HG03565 (cell line): ENCODE data around the gene ZC2HC1C.
"Not testable (repeated sequence)": the region's sequence is repeated elsewhere in the genome, so short reads cannot be mapped to it uniquely, and the experiment has no call there.

ENCODE experiments used
- ATAC-seq: cut with Tn5 transposase; IDR thresholded peaks from one replicate; pipeline ENCODE4 v1.9.1; 2021; ENCODE audit warnings: mild to moderate bottlenecking, moderate library complexity; ENCODE audit not compliant: unreplicated experiment

The ZC2HC1C gene

DNA sequence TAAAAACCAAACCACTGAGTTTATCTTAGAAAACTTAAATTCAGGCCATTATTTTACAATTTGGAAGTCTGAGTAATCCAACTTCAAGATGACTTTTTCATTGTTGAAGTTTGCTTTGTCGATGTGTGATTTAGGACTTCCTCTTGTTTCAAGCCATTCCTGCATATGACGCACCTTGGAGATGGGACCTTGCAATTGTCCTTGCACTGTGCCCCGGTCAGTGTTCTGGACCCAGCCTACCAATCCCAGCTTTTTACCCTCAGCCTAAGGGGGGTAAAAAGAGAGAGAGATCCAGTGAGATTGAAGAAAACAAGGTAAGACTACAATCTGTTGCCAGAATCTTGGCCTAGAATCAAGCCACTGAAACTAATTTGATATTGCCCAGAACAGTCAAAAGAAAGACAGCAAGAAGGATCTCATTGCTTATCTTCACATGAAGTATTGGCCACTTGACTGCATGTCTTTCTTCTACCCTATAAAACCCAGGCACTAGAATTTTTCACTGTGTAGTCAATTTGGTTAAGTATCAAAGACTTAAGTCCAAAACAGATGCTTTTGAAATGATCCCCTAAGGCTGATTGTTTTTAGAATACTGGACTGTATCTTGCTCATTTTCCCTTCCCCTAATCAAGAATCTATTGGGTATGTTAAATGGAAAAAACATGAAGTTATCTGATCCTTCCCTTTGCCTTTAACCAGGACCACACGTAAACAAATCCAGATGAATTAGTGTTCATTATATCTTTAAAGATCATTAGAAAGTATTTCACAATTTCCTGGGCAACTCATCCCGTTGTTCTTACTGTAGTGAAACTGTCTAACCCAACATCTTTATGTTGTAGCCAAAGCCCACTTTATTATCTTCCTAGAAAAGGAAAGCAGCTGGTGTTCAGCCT lies 15.8 kb upstream of the ZC2HC1C start:
- no peak for ATAC-seq

DNA sequence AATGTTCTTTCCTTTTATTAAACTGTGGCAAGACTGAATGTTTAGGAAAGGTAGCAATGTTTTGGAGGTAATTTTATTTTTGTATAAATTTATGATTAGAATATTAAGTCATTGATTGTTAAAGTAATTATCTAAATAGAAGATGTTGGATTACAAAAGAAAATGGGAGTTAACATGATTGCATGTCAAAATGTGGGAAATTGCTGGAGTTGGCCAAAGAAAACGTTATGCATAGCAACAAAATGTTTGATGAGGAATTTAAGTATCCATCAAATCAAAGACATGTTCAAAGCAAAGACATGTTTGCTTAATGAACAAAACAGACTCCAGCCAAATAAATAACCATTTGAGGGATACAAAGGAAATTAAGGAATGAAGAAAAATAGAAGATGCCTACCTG lies 15.0 kb upstream of the ZC2HC1C start:
- ATAC-seq, result no peak

GRCh38 chr14:75059642-75060041 lies 9.8 kb upstream of the ZC2HC1C start:
- ATAC-seq, result no peak

DNA sequence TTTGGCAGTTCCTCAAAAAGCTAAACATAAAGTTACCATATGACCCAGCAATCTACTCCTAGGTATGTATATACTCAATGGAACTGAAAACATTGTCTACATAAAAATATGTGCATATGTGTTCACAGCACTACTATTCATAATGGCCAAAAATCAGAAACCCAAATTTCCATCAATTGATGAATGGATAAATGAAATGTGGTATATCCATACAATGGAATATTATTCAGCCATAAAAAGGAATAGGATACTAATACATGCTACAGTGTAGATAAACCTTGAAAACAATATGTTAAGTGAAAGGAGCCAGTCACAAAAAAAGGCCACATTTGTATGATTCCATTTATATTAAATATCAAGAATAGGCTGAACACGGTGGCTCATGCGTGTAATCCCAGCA lies 9.0 kb upstream of the ZC2HC1C start:
- ATAC-seq, result no peak

DNA sequence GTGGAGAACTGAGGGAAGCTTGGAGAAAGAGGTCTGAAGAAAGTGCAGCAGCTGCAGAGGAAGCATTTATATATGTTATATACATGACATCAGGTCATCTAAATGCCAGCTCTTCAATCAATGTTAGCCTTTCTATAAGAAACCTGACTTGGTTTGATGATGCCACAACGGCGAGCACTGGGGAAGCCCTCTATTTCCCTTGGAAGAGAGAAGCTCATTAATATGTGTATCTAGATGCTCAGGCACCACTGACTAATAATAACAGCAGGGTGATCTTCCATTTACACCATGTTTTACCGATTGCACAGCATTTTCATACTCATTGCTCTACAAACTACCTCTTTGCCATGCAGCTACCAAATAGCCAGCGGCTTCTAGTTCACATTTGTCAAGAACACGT lies 6.4 kb upstream of the ZC2HC1C start:
- no peak for ATAC-seq

DNA sequence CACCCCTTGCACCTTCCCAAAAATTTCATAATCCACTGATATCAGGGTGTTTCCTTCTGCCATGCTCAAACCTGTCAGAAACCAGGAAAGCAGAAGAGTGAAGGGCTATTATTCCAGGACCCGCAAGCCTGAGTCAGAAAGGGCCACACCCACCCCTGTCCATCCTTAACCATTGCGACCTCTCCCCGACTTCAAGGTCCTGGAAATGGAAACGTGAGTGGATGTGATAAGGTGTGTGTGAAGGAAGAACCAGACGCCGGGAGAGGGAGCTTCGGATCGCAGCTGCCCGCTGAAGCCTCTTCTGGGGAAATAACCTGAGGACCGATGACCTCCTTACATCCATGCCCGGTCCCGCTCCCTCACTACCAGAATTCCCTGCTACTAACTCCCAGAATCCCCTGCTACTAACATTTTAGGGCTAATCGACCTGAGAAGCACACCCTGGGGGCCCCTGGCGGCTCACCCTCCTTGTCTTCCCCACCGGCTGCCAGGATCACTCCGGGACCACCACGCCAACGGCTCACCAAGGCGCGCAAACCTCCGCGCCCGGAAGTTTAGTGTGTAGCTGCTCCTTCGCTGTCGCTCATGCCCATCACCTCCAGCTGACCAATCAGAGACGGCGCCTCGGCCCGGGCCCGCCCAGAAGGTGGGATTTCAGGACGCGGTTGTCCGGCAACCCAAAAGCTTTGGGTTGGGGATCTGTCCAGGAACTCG lies 5.8 kb upstream of the ZC2HC1C start, which contains the start of gene ACYP1:
Gene ACYP1 (minus strand): TSS at position 534 of the 714 bp plus-strand sequence. CDS start 471 bp downstream, at position 63.
- ATAC-seq, result peak; percentile 95

- no peak for ATAC-seq
These were observed 5.3 kb upstream of the ZC2HC1C start for GRCh38 chr14:75064205-75064567.

DNA sequence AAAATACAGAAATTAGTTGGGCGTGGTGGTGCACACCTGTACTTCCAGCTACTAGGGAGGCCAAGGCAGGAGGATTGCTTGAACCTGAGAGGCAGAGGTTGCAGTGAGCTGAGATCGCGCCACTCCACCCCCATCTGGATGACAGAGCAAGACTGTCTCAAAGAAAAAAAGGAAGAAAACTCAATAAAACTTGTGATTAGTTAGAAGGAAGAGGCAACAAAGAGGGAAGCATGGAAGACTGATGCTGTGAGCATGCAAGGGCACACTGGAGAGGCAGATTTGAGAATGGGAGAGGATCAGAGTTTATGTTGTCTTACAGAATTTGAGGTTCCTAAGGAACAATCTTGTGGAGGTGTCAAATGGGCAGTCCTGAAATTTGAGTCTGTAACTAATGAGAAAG lies 2.8 kb upstream of the ZC2HC1C start:
- ATAC-seq, result no peak

- ATAC-seq, result no peak
These were observed 2.2 kb upstream of the ZC2HC1C start for GRCh38 chr14:75067212-75067611.

DNA sequence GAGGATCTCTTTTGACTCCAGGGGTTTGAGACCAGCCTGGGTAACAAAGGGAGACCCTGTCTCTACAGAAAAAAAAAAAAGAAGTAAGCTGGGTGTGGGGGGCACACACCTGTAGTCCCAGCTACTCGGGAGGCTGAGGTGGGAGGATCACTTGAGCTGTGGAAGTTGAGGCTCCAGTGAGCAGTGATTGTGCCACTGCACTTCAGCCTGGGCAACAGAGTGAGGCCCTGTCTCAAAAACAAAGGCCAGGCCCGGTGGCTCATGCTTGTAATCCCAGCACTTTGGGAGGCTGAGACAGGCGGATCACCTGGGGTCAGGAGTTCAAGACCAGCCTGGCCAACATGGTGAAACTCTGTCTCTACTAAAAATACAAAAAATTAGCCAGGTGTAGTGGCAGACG lies 1.7 kb upstream of the ZC2HC1C start:
- ATAC-seq, result not testable (repeated sequence)

DNA sequence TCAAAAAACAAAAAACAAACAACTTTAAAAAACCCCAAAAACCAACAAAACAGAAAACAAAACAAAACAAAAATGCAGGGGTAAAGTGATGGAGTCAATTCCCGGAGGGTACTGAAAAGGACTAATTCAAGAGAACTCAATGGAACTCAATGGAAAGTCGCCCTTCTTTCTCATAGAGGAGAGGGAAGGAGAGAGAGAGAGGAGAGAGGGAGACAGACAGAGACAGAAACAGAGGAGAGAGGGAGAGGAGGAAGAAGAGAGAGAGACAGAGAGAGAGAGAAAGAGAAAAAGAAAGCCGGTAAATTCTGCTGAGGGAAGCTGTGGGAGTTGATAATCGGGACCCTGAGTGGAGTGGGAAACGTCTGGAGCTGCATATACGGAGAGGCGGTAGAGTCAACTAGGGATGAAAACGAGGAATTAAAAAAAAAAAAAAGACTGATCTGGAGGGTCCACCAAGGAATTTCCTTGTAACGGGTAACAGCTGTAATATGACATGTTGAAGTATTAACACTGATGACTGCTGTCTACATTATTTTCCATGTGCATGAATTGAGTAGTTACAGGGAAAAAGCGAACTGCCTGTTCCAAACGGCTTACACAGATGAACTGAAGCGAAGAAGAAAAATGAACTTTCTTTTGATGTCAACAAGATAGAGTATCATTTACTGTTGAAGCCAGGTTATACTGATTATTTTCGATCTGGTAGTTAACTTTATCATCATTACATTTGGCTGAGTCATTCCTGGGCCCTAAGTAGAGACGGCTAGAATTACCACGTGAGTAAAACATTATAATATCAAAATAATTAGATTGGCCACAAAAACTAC lies 934 bp upstream of the ZC2HC1C start:
- no peak for ATAC-seq

- ATAC-seq, result no peak
These were observed 337 bp downstream of the ZC2HC1C start for GRCh38 chr14:75069811-75070145.

GRCh38 chr14:75070383-75070782 lies 942 bp downstream of the ZC2HC1C start:
- ATAC-seq, result no peak

DNA sequence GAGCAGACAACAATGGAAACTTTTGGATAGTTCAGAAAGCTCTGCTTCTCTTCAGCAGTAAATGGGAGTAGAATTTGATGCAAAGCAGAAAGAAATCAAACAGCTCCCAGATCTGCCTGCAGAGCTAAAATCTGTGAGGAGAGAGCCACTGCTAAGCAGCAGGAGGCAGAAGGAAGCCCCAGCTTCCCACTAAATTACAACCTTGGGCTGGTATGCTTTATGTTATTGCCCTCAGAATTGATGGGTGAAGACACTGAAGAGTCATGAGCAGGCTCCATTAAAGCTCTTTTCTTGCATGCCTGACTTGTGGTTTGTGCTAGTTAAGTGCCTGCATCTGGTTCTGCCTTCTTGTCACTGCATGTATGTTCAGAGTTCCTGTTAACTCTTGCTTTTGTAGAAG lies 8.4 kb downstream of the ZC2HC1C start:
- ATAC-seq, result no peak

- no peak for ATAC-seq
These were observed 10.1 kb downstream of the ZC2HC1C start for GRCh38 chr14:75079521-75079920.

DNA sequence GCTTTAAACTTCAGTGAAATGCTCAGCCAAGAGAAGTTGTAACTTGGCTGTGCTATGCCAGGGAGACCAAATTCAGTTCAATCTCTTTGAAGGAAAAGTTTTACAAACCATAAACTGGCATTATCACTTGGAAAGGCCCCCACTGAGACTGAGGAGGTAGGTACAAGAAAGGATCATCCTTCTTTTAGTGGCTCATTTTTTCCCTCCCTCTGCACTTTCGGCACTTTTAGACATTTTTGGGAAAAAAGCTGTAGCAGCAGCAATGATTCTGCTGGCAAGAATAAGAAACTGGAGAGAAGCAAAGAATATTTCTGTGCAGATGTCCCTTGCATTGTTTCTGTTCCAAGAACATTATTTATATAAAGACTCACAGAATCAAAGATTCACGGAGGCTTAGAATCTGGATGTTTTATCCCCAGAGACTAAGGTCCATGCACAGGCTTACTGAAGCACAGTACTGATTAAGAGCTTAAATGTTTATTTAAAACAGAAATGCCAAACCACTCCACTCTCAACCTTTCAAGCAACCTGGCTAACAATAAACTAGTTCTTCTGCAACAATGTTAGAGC lies 12.3 kb downstream of the ZC2HC1C start:
- no peak for ATAC-seq

DNA sequence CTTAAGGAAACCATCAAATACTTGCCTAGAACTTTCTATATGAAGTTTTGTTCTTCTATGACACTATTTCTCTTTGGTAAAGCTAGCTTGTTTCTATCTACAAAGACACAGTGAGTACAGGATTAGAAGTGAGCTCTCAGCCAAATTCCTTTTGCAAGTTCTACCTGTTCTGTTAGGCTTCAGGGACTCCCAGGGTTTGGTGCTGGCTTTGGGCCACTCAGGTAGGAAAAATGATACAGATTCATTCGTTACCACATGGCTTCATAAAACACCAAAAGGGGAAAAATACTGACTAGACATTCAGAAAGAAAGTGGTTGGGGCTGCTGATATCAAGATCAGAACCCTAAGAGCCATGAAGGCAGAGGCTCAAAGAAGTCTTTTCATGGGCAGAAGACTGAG lies 13.8 kb downstream of the ZC2HC1C start:
- no peak for ATAC-seq

- no peak for ATAC-seq
These were observed 15.1 kb downstream of the ZC2HC1C start for GRCh38 chr14:75084513-75084912.

GRCh38 chr14:75088153-75088552 lies 18.7 kb downstream of the ZC2HC1C start:
- ATAC-seq, result no peak

DNA sequence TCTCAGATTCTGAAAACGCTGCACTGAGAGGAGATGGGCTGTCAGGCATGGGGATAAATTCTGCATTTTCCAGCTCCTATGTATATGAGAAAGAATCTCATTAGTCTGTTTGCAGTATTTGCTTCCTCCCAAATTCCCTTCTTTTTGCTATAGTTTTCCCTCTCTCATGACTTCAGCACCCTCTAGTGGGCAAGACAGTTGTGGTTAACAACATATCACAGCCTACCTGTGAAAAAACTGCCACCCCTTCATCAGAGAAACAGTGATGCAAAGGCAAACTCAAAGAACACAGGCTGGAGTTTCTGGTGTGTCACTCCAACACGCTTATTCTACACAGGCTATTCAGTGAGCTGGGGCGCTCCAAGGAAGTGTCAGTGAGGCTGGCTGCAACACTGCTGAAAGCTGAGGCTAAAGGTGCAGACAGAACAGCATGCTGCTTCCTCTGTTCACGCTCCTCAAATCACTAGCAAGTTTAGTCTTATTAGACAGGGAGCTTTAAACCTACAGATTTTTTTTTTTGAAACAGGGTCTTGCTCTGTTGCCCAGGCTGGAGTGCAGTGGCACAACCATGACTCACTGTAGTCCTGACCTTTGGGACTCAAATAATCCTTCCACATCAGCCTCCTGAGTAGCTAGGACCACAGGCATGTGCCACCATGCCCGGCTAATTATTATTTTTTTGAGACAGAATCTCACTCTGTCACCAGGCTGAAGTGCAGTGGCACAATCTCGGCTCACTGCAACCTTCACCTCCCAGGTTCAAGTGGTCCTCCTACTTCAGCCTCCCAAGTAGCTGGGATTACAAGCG lies 19.3 kb downstream of the ZC2HC1C start:
- no peak for ATAC-seq
